IPS DF 6.9 (cell line): ENCODE measurements around the gene OR2Y1.
A peak's percentile ranks its signal among the peaks of the same experiment; 100 is the strongest.
"Not testable (repeated sequence)": the region's sequence is repeated elsewhere in the genome, so short reads cannot be mapped to it uniquely, and the experiment has no call there.

Experiments
- DNase-seq: peaks from one replicate; pipeline ENCODE4 v3.0.0-alpha.2; 2013; ENCODE audit warnings: low read depth, low spot score
- H3K27ac ChIP-seq: one replicate; pipeline ENCODE4 v1.5.1; 2013; ENCODE audit warnings: low read length, control low read depth
- H3K27me3 ChIP-seq: 2 replicates; pipeline ENCODE4 v1.6.1; 2013; ENCODE audit warnings: mild to moderate bottlenecking, low read length; ENCODE audit not compliant: control insufficient read depth, insufficient read depth
- H3K36me3 ChIP-seq: 2 replicates; pipeline ENCODE4 v1.6.1; 2013; ENCODE audit warnings: low read length; ENCODE audit not compliant: control insufficient read depth, insufficient read depth
- H3K4me1 ChIP-seq: 2 replicates; pipeline ENCODE4 v1.6.1; 2013; ENCODE audit warnings: low read length; ENCODE audit not compliant: control insufficient read depth, insufficient read depth
- H3K4me3 ChIP-seq: 2 replicates; pipeline ENCODE4 v1.5.1; 2013; ENCODE audit warnings: mild to moderate bottlenecking, low read length
- H3K9me3 ChIP-seq: 2 replicates; pipeline ENCODE4 v1.6.1; 2013; ENCODE audit warnings: low read length, inconsistent platforms; ENCODE audit not compliant: control insufficient read depth, insufficient read depth
- WGBS: extraction: QIAGEN DNeasy Blood & Tissue Kit; methylation state at CpG from one replicate; pipeline ENCODE4 v1.1.7; 2013; ENCODE audit warnings: mixed read lengths, missing lambda C conversion rate; ENCODE audit not compliant: insufficient read length, insufficient coverage; 5-methylcytosine and 5-hydroxymethylcytosine counted together

Gene OR2Y1

GRCh38 chr5:180739271-180739670, 587 bp downstream of the OR2Y1 start:
- DNase-seq: no peak
- Histone ChIP-seq H3K4me1 (no peaks in the 10 kb centered on the region), H3K4me3 (no peak overlapping the region), H3K27me3 (no peaks in the 10 kb centered on the region), H3K36me3 (no peaks in the 10 kb centered on the region), H3K27ac (no peak overlapping the region), H3K9me3 (no peaks in the 10 kb centered on the region)
- WGBS: no CpG with 5 or more reads among the region's 10 CpGs

- WGBS: no CpG with 5 or more reads among the region's 2 CpGs
Observed at GRCh38 chr5:180736536-180736935, 3.3 kb downstream of the OR2Y1 start.

GRCh38 chr5:180724944-180725343, 14.9 kb downstream of the OR2Y1 start:
- no CpG with 5 or more reads among the region's 8 CpGs for WGBS
- no peak for DNase-seq
- Histone ChIP-seq H3K36me3 (no peaks in the 10 kb centered on the region), H3K27ac (no peak overlapping the region), H3K27me3 (no peaks in the 10 kb centered on the region), H3K4me1 (no peaks in the 10 kb centered on the region), H3K9me3 (no peaks in the 10 kb centered on the region), H3K4me3 (no peak overlapping the region)

More at GRCh38 chr5:180736536-180736935, 3.3 kb downstream of the OR2Y1 start:
- Histone ChIP-seq H3K27ac (no peak overlapping the region), H3K27me3 (no peaks in the 10 kb centered on the region), H3K4me3 (no peak overlapping the region), H3K36me3 (no peaks in the 10 kb centered on the region), H3K4me1 (no peaks in the 10 kb centered on the region), H3K9me3 (no peaks in the 10 kb centered on the region)
- DNase-seq: no peak

GRCh38 chr5:180723936-180724335, 15.9 kb downstream of the OR2Y1 start:
- Histone ChIP-seq H3K9me3 (no peaks in the 10 kb centered on the region), H3K27ac (no peak overlapping the region), H3K4me3 (no peak overlapping the region), H3K36me3 (no peaks in the 10 kb centered on the region), H3K4me1 (no peaks in the 10 kb centered on the region), H3K27me3 (no peaks in the 10 kb centered on the region)
- no CpG with 5 or more reads among the region's 5 CpGs for WGBS
- no peak for DNase-seq

GRCh38 chr5:180720486-180720885, 19.4 kb downstream of the OR2Y1 start:
- no peaks in the 10 kb centered on the region for H3K4me1 ChIP-seq
- no peaks in the 10 kb centered on the region for H3K27me3 ChIP-seq
- no peaks in the 10 kb centered on the region for H3K36me3 ChIP-seq
- no CpG with 5 or more reads among the region's 9 CpGs for WGBS
- H3K27ac ChIP-seq: no peak overlapping the region
- no peak for DNase-seq
- H3K4me3 ChIP-seq: no peak overlapping the region
- no peaks in the 10 kb centered on the region for H3K9me3 ChIP-seq

GRCh38 chr5:180719781-180720180, 20.1 kb downstream of the OR2Y1 start:
- DNase-seq: no peak
- Histone ChIP-seq H3K27ac (no peak overlapping the region), H3K4me1 (no peaks in the 10 kb centered on the region), H3K36me3 (no peaks in the 10 kb centered on the region), H3K9me3 (no peaks in the 10 kb centered on the region), H3K4me3 (no peak overlapping the region), H3K27me3 (no peaks in the 10 kb centered on the region)
- WGBS: no CpG with 5 or more reads among the region's 2 CpGs

- Histone ChIP-seq H3K36me3 (no peaks in the 10 kb centered on the region), H3K27me3 (no peaks in the 10 kb centered on the region), H3K4me1 (no peaks in the 10 kb centered on the region), H3K27ac (no peak overlapping the region), H3K9me3 (no peaks in the 10 kb centered on the region), H3K4me3 (no peak overlapping the region)
- WGBS: no CpG with 5 or more reads among the region's 6 CpGs
- peak; percentile 16 for DNase-seq
Observed at GRCh38 chr5:180718810-180719453, 20.9 kb downstream of the OR2Y1 start.

- Histone ChIP-seq H3K27me3 (no peaks in the 10 kb centered on the region), H3K4me3 (no peak overlapping the region), H3K27ac (no peak overlapping the region), H3K36me3 (no peaks in the 10 kb centered on the region), H3K4me1 (no peaks in the 10 kb centered on the region), H3K9me3 (no peaks in the 10 kb centered on the region)
- no peak for DNase-seq
- WGBS: no CpG with 5 or more reads among the region's 1 CpG
Observed at GRCh38 chr5:180717989-180718388, 21.9 kb downstream of the OR2Y1 start.

GRCh38 chr5:180704362-180704761, 35.5 kb downstream of the OR2Y1 start:
- H3K4me3 ChIP-seq: no peak overlapping the region
- no peaks in the 10 kb centered on the region for H3K27me3 ChIP-seq
- no peak overlapping the region for H3K27ac ChIP-seq
- WGBS: no CpG with 5 or more reads among the region's 2 CpGs
- H3K9me3 ChIP-seq: no peaks in the 10 kb centered on the region
- no peaks in the 10 kb centered on the region for H3K4me1 ChIP-seq
- H3K36me3 ChIP-seq: no peaks in the 10 kb centered on the region
- no peak for DNase-seq

GRCh38 chr5:180703912-180704311, 35.9 kb downstream of the OR2Y1 start:
- Histone ChIP-seq H3K4me1 (no peaks in the 10 kb centered on the region), H3K27me3 (no peaks in the 10 kb centered on the region), H3K4me3 (no peak overlapping the region), H3K9me3 (no peaks in the 10 kb centered on the region), H3K27ac (no peak overlapping the region), H3K36me3 (no peaks in the 10 kb centered on the region)
- no peak for DNase-seq
- no CpG with 5 or more reads among the region's 7 CpGs for WGBS

- DNase-seq, H3K4me1 ChIP-seq, H3K27ac ChIP-seq, H3K27me3 ChIP-seq, H3K9me3 ChIP-seq, H3K36me3 ChIP-seq, H3K4me3 ChIP-seq: not testable (repeated sequence)
- no CpG with 5 or more reads among the region's 2 CpGs for WGBS
Observed at GRCh38 chr5:180703371-180703770, 36.5 kb downstream of the OR2Y1 start.
